HEK293 (cell line): ENCODE measurements around the gene TOM1L2.

Source experiments
- CTCF ChIA-PET: fragments of 350-600 bp; formaldehyde crosslinking; extraction: SDS; loops from one replicate; lab custom pipeline; 2021; ENCODE audit warnings: antibody characterized with exemption; lab: Yijun Ruan, JAX
- POLR2A ChIA-PET: fragments of 300-600 bp; formaldehyde crosslinking; extraction: SDS; loops from one replicate; lab custom pipeline; 2020; ENCODE audit warnings: antibody characterized with exemption, inconsistent platforms; lab: Yijun Ruan, JAX
- H3K27ac ChIP-seq: fragments of 200-500 bp; sonication (Bioruptor generic); 2 replicates; pipeline ENCODE4 v1.5.1; 2014; ENCODE audit warnings: low read depth, low read length, control low read depth, inconsistent platforms; ENCODE audit errors: extremely low read depth
- H3K36me3 ChIP-seq, 2 experiments: fragments of 200-500 bp in 1 of 2; sonication (Bioruptor generic) in 1 of 2; 1 replicate in 1 of 2; 2 replicates in 1 of 2; pipeline ENCODE4 v1.5.1; 2014 to 2017; ENCODE audit warnings: inconsistent platforms in 2 of 2, low read length in 2 of 2; ENCODE audit not compliant: control insufficient read depth in 2 of 2, insufficient read depth in 1 of 2
- H3K4me1 ChIP-seq: fragments of 200-500 bp; sonication (Bioruptor generic); 2 replicates; pipeline ENCODE4 v1.5.1; 2014; ENCODE audit warnings: mild to moderate bottlenecking, low read length, inconsistent platforms; ENCODE audit not compliant: control insufficient read depth, insufficient read depth
- H3K4me3 ChIP-seq: 2 replicates; pipeline ENCODE4 v1.5.1; 2011; ENCODE audit warnings: low read depth, mild to moderate bottlenecking, control low read depth, low read length, moderate library complexity
- H3K9me3 ChIP-seq: fragments of 200-500 bp; sonication (Bioruptor generic); 2 replicates; pipeline ENCODE4 v1.5.1; 2014; ENCODE audit warnings: low read depth, low read length, inconsistent platforms; ENCODE audit not compliant: control insufficient read depth, insufficient read depth
- BCL6B ChIP-seq: fragments of 450-650 bp; formaldehyde crosslinking; IDR thresholded peaks from 2 replicates; pipeline ENCODE4 v1.5.1; 2017; ENCODE audit warnings: missing biosample characterization, missing genetic modification characterization
- CTCF ChIP-seq: fragments of 450-650 bp; formaldehyde crosslinking; IDR thresholded peaks from 2 replicates; pipeline ENCODE4 v1.5.1; 2016; ENCODE audit warnings: missing biosample characterization, missing genetic modification characterization
- GLI4 ChIP-seq: fragments of 450-650 bp; formaldehyde crosslinking; IDR thresholded peaks from 2 replicates; pipeline ENCODE4 v1.5.1; 2016; ENCODE audit warnings: missing biosample characterization, missing genetic modification characterization
- SALL2 ChIP-seq: fragments of 450-650 bp; formaldehyde crosslinking; IDR thresholded peaks from 2 replicates; pipeline ENCODE4 v1.5.0; 2017; ENCODE audit warnings: missing biosample characterization, mild to moderate bottlenecking, missing genetic modification characterization, borderline replicate concordance
- ZBTB7A ChIP-seq: fragments of 450-650 bp; formaldehyde crosslinking; IDR thresholded peaks from 2 replicates; pipeline ENCODE4 v1.5.1; 2016; ENCODE audit warnings: low read depth, missing biosample characterization, missing genetic modification characterization
- ZNF18 ChIP-seq: fragments of 450-650 bp; formaldehyde crosslinking; IDR thresholded peaks from 2 replicates; pipeline ENCODE4 v1.5.1; 2016; ENCODE audit warnings: missing biosample characterization, missing genetic modification characterization
- ZNF629 ChIP-seq: fragments of 450-650 bp; formaldehyde crosslinking; IDR thresholded peaks from 2 replicates; pipeline ENCODE4 v1.5.1; 2017; ENCODE audit warnings: missing biosample characterization, missing genetic modification characterization
- TF ChIP-seq, protein P1 (sequence below): fragments of 450-650 bp; formaldehyde crosslinking; IDR thresholded peaks from 2 replicates; pipeline ENCODE4 v1.5.1; 2016; ENCODE audit warnings: missing biosample characterization, missing genetic modification characterization

Gene TOM1L2

DNA sequence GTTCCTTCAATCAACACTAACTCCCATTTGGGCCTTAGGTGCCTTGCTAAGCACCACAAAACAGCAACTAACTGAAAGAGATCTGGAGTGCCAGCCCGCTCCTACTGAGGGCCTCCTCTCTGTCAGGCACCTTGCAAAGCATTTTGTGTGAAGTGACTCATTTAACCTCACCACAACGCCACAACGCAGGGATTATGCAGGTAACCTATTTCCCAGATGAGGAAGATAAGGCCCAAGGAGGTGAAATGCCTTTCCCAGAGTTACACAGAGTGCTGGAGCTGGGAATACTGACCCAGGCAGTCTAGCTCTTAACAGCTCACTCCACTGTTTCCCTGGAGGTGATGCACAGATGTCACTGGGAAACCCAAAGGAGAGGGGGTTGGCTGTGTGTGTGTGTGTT is 33.3 kb upstream of the TOM1L2 start:
- Histone ChIP-seq H3K27ac (no peak overlapping the region), H3K4me3 (no peak overlapping the region), H3K36me3 (peaks cover 0 to 23% of the 10 kb centered on the region in 2 experiments; a peak in 1 of 3 replicates), H3K9me3 (no peaks in the 10 kb centered on the region), H3K4me1 (no peaks in the 10 kb centered on the region)
- ChIA-PET CTCF (interaction anchor here (2.2 kb wide), 1 partner anchor 13 kb away, joined by 7 read pairs; no protein-coding TSS in a partner anchor), POLR2A (no interaction called here)
- TF ChIP-seq SALL2 = no peak
- TF ChIP-seq GLI4 (tag by site-specific recombination) = no peak
- TF ChIP-seq ZBTB7A = no peak

DNA sequence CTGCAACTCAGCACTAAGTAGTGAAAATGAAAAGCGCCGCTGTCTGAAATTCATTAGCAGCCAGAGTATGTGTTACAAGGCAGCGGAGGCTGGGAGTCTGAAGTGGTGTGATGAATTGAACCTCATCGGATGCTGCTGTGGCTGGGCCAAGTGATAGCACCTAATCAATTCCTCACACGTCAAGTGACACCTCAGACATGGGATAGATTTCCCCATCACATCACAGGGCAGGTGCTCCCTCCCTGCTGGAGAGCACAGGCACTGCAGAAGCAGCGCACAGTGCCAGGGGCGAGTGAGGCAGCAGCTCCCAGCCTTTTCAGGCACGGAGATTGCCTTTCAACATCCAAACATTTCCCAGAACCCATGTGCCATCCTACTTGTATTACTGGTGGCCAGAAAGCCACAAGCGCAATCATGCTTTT is 32.7 kb upstream of the TOM1L2 start:
- TF ChIP-seq ZNF18 (no peak), CTCF (tag by site-specific recombination) (0 out of 2 replicates have a peak, but pooled peaks have one; percentile 20)
- Histone ChIP-seq H3K36me3 (peaks cover 0 to 20% of the 10 kb centered on the region in 2 experiments; a peak in 1 of 3 replicates), H3K27ac (no peak overlapping the region), H3K4me1 (no peaks in the 10 kb centered on the region), H3K4me3 (no peak overlapping the region), H3K9me3 (no peaks in the 10 kb centered on the region)
- ChIA-PET POLR2A (interaction anchor here (0.6 to 1.2 kb wide), 2 partner anchors 10 to 179 kb away, joined by 3 to 7 read pairs; no protein-coding TSS in a partner anchor), CTCF (interaction anchor here (0.5 to 2.2 kb wide), 6 partner anchors 9 to 370 kb away, joined by 3 to 7 read pairs (median 4); no protein-coding TSS in a partner anchor)

GRCh38 chr17:18004345-18004744 is 32.1 kb upstream of the TOM1L2 start:
- ChIA-PET CTCF (interaction anchor here (0.5 to 2.2 kb wide), 6 partner anchors 9 to 369 kb away, joined by 3 to 7 read pairs (median 4); no protein-coding TSS in a partner anchor), POLR2A (interaction anchor here (0.6 to 1.2 kb wide), 2 partner anchors 10 to 179 kb away, joined by 3 to 7 read pairs; no protein-coding TSS in a partner anchor)
- no peak overlapping the region for H3K4me3 ChIP-seq
- H3K27ac ChIP-seq = no peak overlapping the region
- no peaks in the 10 kb centered on the region for H3K4me1 ChIP-seq
- H3K36me3 ChIP-seq = peaks cover 0 to 15% of the 10 kb centered on the region in 2 experiments; a peak in 1 of 3 replicates
- H3K9me3 ChIP-seq = no peaks in the 10 kb centered on the region
- TF ChIP-seq, protein P1, sequence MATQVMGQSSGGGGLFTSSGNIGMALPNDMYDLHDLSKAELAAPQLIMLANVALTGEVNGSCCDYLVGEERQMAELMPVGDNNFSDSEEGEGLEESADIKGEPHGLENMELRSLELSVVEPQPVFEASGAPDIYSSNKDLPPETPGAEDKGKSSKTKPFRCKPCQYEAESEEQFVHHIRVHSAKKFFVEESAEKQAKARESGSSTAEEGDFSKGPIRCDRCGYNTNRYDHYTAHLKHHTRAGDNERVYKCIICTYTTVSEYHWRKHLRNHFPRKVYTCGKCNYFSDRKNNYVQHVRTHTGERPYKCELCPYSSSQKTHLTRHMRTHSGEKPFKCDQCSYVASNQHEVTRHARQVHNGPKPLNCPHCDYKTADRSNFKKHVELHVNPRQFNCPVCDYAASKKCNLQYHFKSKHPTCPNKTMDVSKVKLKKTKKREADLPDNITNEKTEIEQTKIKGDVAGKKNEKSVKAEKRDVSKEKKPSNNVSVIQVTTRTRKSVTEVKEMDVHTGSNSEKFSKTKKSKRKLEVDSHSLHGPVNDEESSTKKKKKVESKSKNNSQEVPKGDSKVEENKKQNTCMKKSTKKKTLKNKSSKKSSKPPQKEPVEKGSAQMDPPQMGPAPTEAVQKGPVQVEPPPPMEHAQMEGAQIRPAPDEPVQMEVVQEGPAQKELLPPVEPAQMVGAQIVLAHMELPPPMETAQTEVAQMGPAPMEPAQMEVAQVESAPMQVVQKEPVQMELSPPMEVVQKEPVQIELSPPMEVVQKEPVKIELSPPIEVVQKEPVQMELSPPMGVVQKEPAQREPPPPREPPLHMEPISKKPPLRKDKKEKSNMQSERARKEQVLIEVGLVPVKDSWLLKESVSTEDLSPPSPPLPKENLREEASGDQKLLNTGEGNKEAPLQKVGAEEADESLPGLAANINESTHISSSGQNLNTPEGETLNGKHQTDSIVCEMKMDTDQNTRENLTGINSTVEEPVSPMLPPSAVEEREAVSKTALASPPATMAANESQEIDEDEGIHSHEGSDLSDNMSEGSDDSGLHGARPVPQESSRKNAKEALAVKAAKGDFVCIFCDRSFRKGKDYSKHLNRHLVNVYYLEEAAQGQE (tag by site-specific recombination) = no peak
- no peak for TF ChIP-seq ZNF629 (tag by site-specific recombination)
- TF ChIP-seq BCL6B = 0 out of 2 replicates have a peak, but pooled peaks have one; percentile 15
